Bronchial epithelial cell (primary cell): ENCODE measurements around the gene RHBDD1. TPM values are rescaled to one million over a fixed set of nuclear protein-coding genes. Genes with fewer than 3 reads are reported as not detected.

Experiments used
- DNase-seq: peaks from one replicate; pipeline ENCODE4 v3.0.0-alpha.2; 2010; ENCODE audit warnings: low read depth
- FAIRE-seq: peaks from 2 replicates; lab custom pipeline; 2011; peaks lifted over from hg19 to GRCh38; lab: Jason Lieb, UNC
- H3K27me3 ChIP-seq: 2 replicates; pipeline ENCODE4 v1.5.1; 2011; ENCODE audit warnings: low read length; ENCODE audit not compliant: control insufficient read depth, insufficient read depth
- H3K36me3 ChIP-seq: 2 replicates; pipeline ENCODE4 v1.5.1; 2011; ENCODE audit warnings: low read length; ENCODE audit not compliant: control insufficient read depth, insufficient read depth
- H3K4me3 ChIP-seq: 2 replicates; pipeline ENCODE4 v1.5.1; 2011; ENCODE audit warnings: mild to moderate bottlenecking, low read depth, low read length, control low read depth
- total RNA-seq: library from RNA; depleted of rRNA; stranded (reverse); fragments of >200 nt; gene quantifications from 2 replicates; pipeline ENCODE4 v1.2.1, GENCODE V29; 2014
- TF ChIP-seq, protein P1 (sequence below): IDR thresholded peaks from 2 replicates; pipeline ENCODE4 v1.5.1; 2011; ENCODE audit warnings: mild to moderate bottlenecking, moderate library complexity, low read length, control low read depth, inconsistent platforms; ENCODE audit not compliant: insufficient read depth, severe bottlenecking

RHBDD1 gene
- total RNA-seq, 1 donor from 2014 or later: 29.7 TPM

DNA sequence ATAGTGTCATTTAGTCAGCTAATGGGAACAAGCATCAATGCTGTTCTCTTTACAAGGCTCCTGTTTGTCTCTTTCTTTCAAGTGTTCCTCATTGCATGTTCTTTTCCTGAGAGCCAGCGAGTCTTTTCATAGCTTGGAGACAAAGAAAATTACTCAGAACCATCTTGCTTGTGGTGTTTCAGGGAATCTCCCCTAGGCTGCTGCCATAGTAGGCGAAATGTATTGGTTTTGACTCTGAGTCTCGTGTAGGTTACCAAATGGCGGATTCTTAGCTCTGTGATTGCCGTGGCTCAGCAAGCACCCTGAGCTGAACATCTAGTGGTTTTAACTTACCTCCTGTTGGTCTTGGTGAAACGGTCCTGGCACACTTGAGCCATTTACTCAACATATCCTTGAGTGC is 68.7 kb downstream of the RHBDD1 start:
- Histone ChIP-seq H3K4me3 (no peak overlapping the region), H3K36me3 (peaks cover 1% of the 10 kb centered on the region), H3K27me3 (no peaks in the 10 kb centered on the region)
- DNase-seq: no peak
- FAIRE-seq: peak; percentile 66
- TF ChIP-seq, protein P1, sequence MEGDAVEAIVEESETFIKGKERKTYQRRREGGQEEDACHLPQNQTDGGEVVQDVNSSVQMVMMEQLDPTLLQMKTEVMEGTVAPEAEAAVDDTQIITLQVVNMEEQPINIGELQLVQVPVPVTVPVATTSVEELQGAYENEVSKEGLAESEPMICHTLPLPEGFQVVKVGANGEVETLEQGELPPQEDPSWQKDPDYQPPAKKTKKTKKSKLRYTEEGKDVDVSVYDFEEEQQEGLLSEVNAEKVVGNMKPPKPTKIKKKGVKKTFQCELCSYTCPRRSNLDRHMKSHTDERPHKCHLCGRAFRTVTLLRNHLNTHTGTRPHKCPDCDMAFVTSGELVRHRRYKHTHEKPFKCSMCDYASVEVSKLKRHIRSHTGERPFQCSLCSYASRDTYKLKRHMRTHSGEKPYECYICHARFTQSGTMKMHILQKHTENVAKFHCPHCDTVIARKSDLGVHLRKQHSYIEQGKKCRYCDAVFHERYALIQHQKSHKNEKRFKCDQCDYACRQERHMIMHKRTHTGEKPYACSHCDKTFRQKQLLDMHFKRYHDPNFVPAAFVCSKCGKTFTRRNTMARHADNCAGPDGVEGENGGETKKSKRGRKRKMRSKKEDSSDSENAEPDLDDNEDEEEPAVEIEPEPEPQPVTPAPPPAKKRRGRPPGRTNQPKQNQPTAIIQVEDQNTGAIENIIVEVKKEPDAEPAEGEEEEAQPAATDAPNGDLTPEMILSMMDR: no peak

DNA sequence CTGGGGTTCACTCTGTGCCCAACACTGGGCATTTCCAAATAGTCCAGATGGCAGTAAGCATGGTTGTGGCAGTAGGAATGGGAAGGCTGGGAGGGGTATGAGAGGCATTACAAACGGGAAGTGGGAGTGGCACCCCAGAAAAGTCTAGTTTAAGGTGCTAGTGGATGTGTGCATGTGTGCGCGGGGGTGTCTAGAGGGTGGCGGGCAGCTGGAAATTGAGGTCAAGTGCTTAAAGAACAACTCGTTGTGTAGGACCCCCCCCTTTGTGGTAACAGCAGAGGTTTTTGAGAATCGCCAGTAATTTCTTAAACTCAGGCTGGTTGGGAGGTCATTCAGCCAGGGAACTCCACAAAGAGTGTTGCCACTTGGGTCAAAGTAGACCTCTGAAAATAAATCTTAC is 69.9 kb downstream of the RHBDD1 start:
- TF ChIP-seq, protein P1: no peak
- Histone ChIP-seq H3K36me3 (peaks cover 1% of the 10 kb centered on the region), H3K4me3 (no peak overlapping the region), H3K27me3 (no peaks in the 10 kb centered on the region)
- FAIRE-seq (no peak), DNase-seq (no peak)

DNA sequence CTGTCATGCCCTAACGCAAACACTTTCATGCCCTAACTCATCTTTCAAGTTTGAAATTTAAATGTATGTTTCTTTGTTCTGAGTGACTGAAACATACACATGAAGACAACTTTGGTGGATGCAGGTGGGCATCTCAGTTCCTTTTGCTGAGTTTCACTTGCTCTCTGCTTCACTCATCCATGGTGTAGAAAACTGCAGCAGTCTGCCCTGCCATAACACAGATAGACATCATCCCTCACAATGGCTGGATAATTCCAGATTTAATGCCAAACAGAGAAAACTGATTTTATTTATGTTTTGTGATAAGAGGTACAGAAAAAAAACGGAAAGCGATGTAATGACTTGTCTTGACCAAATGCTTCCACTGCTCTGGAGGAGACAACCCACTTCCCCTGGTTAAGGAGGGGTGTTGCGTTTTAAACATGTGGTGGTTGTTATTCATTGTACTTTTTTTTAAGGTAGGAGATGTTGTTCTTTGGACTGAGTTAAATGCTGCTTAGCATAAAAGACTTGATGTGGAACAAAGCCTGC is 70.4 kb downstream of the RHBDD1 start:
- no peak for FAIRE-seq
- Histone ChIP-seq H3K27me3 (no peaks in the 10 kb centered on the region), H3K36me3 (peaks cover 1% of the 10 kb centered on the region), H3K4me3 (no peak overlapping the region)
- DNase-seq: no peak
- TF ChIP-seq, protein P1: no peak

DNA sequence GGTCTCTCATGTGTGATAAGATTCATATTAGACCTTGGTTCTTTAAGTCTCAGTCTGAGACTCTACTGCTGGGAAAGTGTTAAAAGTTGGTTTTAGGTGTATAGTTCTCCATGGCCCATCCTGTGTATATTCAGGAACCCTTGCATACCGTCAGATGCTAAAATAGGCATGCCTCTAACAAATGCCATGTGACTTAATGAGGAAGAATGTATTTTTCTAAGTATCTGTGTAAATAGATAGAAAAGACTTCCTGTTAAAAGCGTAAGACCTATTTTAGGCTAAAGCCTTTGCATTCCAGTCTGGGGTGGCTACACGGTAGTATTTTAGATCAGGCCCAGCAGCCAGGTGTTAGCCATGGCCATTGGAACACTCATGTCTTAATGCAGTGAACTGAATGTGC is 73.3 kb downstream of the RHBDD1 start:
- no peak for DNase-seq
- H3K36me3 ChIP-seq: peaks cover 1% of the 10 kb centered on the region
- FAIRE-seq: no peak
- TF ChIP-seq, protein P1: no peak
- H3K4me3 ChIP-seq: no peak overlapping the region
- H3K27me3 ChIP-seq: no peaks in the 10 kb centered on the region

DNA sequence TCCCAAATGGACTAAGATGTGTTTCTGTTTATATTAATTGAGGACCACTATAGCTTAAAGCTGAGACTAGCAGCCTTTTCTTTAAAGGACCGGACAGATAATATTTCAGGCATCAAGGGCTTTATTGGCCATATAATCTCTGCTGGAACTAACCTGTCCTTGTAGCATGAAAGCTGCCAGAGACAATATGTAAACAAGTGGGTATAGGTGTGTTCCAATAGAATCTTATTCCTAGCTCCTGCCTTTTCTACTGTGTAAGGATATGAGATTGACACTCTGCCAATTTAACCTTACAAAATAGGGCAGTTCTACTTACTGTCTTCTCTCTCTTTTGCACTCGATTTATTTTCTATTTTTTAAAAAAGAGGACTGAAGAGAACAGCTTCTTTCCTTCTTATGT is 74.0 kb downstream of the RHBDD1 start:
- TF ChIP-seq, protein P1: no peak
- no peak for FAIRE-seq
- Histone ChIP-seq H3K36me3 (peaks cover 1% of the 10 kb centered on the region), H3K27me3 (no peaks in the 10 kb centered on the region), H3K4me3 (no peak overlapping the region)
- no peak for DNase-seq

DNA sequence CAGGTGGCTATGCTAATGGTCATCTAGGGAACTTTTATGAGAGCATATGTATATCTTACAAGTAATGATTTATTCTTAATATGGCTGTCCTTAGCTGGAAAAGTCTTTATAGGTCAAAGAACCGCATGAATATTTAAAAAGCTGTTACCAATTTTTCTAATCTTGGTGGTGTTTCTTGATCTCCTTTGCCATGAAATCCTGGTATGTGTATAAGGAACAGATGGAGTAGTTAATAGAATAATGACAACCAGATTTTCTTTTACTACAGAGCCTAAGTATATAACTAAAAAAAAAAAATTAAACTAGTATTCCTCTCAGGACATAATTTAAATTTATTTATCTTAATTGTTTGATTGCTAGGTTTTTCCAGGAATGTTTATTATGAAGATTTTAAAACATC is 74.5 kb downstream of the RHBDD1 start:
- FAIRE-seq (no peak), DNase-seq (no peak)
- TF ChIP-seq, protein P1: no peak
- no peak overlapping the region for H3K4me3 ChIP-seq
- H3K27me3 ChIP-seq: no peaks in the 10 kb centered on the region
- H3K36me3 ChIP-seq: peaks cover 1% of the 10 kb centered on the region
